ENCODE measurements around the gene ATP6AP2.

Gene ATP6AP2

DNA sequence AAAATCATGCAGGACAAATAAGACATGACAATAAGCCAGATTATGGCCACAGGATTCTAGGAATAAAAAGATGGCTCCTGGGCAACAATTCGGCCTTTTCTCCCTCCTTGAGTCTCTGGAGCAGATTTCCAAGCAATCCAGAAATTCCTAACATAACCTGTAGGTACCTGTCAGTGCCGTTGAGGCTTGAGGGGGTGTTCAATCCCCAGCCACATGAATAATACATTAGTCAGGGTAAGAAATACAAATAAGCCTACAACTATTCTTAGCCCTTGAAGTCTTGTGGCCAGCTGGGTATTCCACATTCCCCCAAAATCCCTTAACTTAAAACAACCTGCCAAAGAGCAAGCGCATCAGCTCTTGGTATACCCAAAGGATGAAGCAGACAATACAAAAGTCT lies 56.9 kb downstream of the ATP6AP2 start:
- in situ Hi-C loops (cut with MboI; ENCODE audit: low sequenced_read_pairs) = no loop called here

DNA sequence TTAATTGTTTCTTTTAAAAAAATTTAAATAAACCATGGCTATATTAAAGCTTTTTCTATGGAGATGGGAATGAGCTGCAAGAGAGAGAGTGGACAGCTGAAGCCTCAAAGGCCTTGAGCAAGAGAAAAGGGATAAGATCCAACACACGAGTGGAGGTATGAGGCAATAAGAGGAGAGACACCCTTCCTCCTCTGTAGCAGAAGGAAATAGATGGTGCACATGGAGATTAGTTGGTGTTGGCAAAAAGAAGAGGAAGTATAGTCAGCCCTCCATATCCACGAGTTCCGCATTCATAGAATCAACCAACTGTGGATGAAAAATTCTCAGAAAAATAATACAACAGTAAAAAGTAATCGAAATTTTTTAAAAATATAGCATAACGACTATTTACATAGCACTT lies 63.4 kb downstream of the ATP6AP2 start:
- in situ Hi-C loops (cut with MboI; ENCODE audit: low sequenced_read_pairs) = no loop called here

DNA sequence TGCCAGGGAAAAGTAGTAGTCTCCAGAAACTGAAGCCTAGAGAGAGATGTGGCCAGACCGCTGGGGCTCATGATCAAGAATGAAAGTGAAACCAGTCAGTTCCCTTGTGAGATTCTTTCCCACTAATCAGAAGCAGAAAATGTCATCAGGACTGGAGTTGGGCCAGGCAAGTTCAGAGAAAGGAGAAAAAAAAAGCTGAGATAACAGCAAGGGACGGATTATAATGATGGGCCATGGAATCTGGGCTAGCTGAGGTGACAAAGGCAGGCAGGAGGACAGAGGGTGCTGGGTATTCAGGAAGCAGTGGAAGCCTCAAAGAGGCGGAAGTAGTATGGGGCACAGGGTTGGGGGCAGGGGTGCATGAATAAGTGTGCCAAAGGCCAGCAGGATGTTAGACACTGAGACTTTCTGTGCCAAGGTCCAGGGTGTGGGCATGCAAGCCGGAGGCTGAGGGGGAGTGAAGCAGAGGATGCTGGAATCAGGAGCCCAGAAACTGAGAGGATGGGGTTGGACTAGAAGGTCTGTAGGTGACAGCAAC lies 64.1 kb downstream of the ATP6AP2 start:
- in situ Hi-C loops (cut with MboI; ENCODE audit: low sequenced_read_pairs) = no loop called here

DNA sequence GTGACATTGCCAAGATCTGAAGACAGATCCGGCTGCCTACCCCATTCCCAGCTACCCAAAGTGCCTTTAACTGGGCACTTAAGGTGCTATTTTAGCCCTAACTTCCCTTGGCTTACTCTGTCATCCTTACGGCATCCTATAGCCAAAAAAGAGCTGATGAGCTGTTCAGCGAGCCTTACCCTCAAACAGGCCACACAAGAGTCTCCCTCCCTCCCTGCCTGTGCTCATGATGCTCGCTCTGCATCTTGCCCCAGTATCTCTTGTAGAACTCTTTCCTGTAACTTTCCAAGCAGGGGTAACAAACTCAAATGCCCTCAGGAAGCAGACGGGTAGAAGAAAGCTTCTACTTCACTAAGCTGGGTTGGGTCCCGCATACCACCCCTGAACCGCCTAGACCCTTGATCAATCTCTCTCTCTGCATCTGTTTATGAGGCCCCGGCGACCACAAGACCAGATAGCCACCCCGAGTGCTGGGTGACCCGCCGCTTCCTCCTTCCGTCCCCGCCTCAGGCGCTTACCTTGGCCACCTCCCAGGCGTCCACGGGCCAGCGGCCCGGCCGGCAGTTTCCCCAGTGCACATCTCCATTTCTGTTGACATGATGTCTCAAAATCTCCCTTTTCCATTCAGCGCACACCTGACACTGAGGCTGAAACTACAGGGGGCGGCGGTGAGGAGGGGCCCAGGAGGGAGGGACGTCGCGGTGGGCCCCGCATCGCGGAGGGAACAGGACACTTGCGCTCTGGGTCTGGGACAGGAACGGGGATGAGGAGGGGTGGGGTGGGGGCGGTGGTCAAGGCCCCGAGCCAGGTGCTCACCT lies 65.9 kb downstream of the ATP6AP2 start:
- in situ Hi-C loops (cut with MboI; ENCODE audit: low sequenced_read_pairs) = no loop called here

DNA sequence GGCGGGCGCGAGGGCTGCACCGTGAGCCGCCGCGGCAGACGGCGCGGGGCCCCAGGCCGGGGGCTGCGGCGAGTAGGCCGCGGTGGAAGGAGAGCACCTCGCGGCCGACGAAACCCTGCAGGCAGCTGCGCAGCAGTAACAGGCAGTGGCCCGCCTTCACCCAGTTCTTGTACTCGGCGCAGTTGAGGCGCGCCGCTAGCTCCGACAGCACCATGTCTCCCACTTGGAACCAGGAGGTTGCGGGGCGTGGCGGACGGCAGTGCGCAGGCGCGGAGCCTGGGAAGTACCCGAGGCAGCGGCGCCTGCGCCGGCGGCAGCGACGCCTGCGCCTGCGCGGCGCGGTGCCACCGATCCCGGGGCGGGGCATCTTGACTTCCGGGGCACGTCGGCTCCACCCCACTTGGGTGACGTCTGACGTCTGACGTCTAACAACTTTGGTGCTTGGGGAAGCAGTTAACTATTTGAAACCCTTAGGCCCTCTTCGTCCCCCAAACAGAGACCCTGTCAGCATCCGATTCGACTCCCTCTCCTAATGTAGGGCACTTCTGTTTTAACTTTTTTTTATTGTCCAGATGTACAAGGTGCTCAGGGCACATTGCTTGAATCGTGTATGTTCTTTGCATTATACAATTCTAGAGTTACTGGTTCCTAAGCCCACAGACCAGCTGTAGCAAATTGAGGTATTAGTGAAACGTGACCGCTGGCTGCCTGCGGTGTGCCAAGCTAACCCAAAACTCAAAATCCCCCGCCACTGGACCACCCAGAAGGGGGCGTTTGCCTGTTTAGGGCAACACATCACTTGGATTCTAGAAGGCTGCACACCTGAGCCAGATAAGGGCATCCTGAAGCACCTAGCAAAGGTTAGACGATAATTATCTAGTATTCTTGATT lies 66.8 kb downstream of the ATP6AP2 start, which contains the start of gene CXorf38:
TSS of gene CXorf38 (minus strand) at position 255 of the 891 bp plus-strand sequence. CDS start at position 214, 41 bp downstream.
- in situ Hi-C loops (cut with MboI; ENCODE audit: low sequenced_read_pairs) = no loop called here

DNA sequence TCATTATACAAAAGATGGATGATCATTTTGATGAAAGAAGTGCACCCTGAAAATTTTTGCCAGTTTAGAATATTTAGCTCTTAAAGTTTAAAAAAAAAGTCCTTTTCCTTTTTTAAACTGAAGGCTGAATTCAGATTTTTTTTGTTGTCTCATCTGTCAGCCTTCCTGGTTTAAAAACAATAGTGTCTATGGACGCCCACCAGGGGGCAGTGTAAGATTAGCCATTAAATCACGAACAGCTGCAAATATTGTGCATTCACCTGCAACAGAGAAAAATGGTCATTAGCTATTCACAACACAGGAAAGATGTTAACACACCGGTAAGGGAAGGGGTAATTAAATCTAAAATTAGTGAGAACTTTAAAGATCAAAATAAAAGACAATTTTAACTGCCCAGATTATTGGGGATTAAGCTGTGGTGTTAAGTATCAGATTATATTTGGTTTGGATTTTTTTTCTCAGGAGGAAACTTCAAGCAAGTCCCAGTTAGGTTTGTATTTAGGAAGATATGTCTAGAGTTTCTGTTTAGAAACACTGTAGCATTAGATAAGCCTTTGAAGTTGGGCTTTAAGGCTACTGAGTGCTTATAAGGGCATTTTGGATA lies 71.0 kb downstream of the ATP6AP2 start:
- in situ Hi-C loops (cut with MboI; ENCODE audit: low sequenced_read_pairs) = no loop called here

DNA sequence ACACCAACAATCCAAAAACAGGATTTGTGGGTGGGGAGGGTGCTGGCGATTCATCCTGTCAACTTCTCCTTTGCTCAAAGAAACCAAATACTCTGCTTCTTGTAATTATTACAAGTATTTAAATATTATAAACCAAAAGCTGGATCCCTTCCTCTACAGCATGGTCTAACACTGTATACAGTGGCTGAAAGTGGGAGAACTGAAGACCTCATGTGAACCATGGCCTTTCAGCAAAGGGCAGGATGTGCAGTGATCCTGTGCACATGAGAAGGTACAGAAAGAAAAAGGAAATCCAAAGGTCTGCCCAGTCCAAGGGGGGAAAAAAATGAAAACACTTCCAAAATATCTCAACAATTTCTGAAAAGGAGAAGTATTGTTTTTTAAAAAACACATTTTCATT lies 71.9 kb downstream of the ATP6AP2 start:
- in situ Hi-C loops (cut with MboI; ENCODE audit: low sequenced_read_pairs) = no loop called here

DNA sequence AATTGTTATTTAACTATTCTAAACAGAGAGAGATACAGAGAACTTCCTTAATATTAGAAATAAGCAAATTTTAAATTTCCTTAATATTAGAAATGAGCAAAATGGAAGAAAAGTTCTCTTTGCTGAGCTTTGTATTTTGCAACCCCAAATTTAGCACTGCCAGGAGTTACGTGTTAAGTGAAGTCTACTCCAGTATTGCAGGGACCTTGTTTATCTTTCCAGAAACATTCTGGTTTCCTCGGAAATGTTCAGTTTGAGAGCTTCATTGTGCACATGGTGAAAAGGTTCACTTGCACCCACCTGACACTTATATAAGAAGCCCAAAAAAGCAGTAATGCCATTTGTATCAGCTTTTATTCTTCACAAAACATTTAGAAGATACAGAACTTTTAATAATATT lies 72.8 kb downstream of the ATP6AP2 start:
- in situ Hi-C loops (cut with MboI; ENCODE audit: low sequenced_read_pairs) = no loop called here
